Keratinocyte (primary cell): ENCODE measurements around the gene EDNRA. TPM values are rescaled to one million over a fixed set of nuclear protein-coding genes. Genes with fewer than 3 reads are reported as not detected.
A peak's percentile ranks its signal among the peaks of the same experiment; 100 is the strongest.

Experiments
- DNase-seq: peaks from one replicate; pipeline ENCODE4 v3.0.0-alpha.2; 2011; ENCODE audit warnings: low read depth, missing footprints, low spot score
- FAIRE-seq: peaks from 2 replicates; lab custom pipeline; 2011; peaks lifted over from hg19 to GRCh38; lab: Jason Lieb, UNC
- H2AFZ ChIP-seq: 2 replicates; pipeline ENCODE4 v1.6.0; 2012; ENCODE audit warnings: low read length, control low read depth, inconsistent platforms; ENCODE audit not compliant: control insufficient read depth
- H3K27ac ChIP-seq: 2 replicates; pipeline ENCODE4 v1.5.1; 2011; ENCODE audit warnings: low read length; ENCODE audit not compliant: control insufficient read depth, insufficient read depth
- H3K27me3 ChIP-seq: 3 replicates; pipeline ENCODE4 v1.6.0; 2011; ENCODE audit warnings: low read length; ENCODE audit not compliant: control insufficient read depth, insufficient read depth; ENCODE audit errors: extremely low read depth
- H3K36me3 ChIP-seq, 2 experiments: 2 replicates in 1 of 2; 3 replicates in 1 of 2; pipeline ENCODE4 v1.5.1; 2011; ENCODE audit warnings: low read length in 2 of 2, mild to moderate bottlenecking in 1 of 2; ENCODE audit not compliant: control insufficient read depth in 2 of 2, insufficient read depth in 2 of 2; ENCODE audit errors: extremely low read depth in 1 of 2
- H3K4me1 ChIP-seq: 3 replicates; pipeline ENCODE4 v1.5.1; 2011; ENCODE audit warnings: low read length; ENCODE audit not compliant: control insufficient read depth, insufficient read depth; ENCODE audit errors: extremely low read depth
- H3K4me2 ChIP-seq: 3 replicates; pipeline ENCODE4 v1.6.0; 2011; ENCODE audit warnings: low read depth, low read length; ENCODE audit not compliant: control insufficient read depth, insufficient read depth; ENCODE audit errors: extremely low read depth
- H3K4me3 ChIP-seq, 3 experiments: fragments of 200-600 bp in 1 of 3; sonication (generic) in 1 of 3; 2 replicates in 2 of 3; 3 replicates in 1 of 3; pipeline ENCODE4 v1.5.1; 2011 to 2016; ENCODE audit warnings: low read length in 3 of 3, mild to moderate bottlenecking in 3 of 3, control low read depth in 2 of 3, inconsistent platforms in 1 of 3, low read depth in 1 of 3, mixed read lengths in 1 of 3, mixed run types in 1 of 3, moderate library complexity in 1 of 3; ENCODE audit not compliant: control insufficient read depth in 2 of 3, insufficient read depth in 2 of 3; ENCODE audit errors: extremely low read depth in 1 of 3
- H3K79me2 ChIP-seq: 2 replicates; pipeline ENCODE4 v1.6.0; 2012; ENCODE audit warnings: low read length; ENCODE audit not compliant: control insufficient read depth, insufficient read depth
- H3K9ac ChIP-seq: 3 replicates; pipeline ENCODE4 v1.6.0; 2011; ENCODE audit warnings: low read length; ENCODE audit not compliant: control insufficient read depth, insufficient read depth; ENCODE audit errors: extremely low read depth
- H3K9me1 ChIP-seq: 3 replicates; pipeline ENCODE4 v1.6.0; 2011; ENCODE audit warnings: low read length; ENCODE audit not compliant: control insufficient read depth, insufficient read depth; ENCODE audit errors: extremely low read depth
- H3K9me3 ChIP-seq: 2 replicates; pipeline ENCODE4 v1.5.1; 2012; ENCODE audit warnings: low read depth, low read length; ENCODE audit not compliant: control insufficient read depth
- H4K20me1 ChIP-seq: 3 replicates; pipeline ENCODE4 v1.6.0; 2011; ENCODE audit warnings: low read length; ENCODE audit not compliant: control insufficient read depth, insufficient read depth; ENCODE audit errors: extremely low read depth
- CTCF ChIP-seq, 3 experiments: IDR thresholded peaks in 1 of 3; conservative IDR thresholded peaks in 1 of 3; optimal IDR thresholded peaks in 1 of 3; 2 replicates in 2 of 3; 3 replicates in 1 of 3; pipeline versions ENCODE3 to v1.5.1; 2011; ENCODE audit warnings: low read length in 3 of 3, mild to moderate bottlenecking in 3 of 3, moderate library complexity in 2 of 3, control low read depth in 1 of 3, inconsistent platforms in 1 of 3; ENCODE audit not compliant: insufficient read depth in 2 of 3; ENCODE audit errors: extremely low read depth in 1 of 3
- EZH2 ChIP-seq: IDR thresholded peaks from one replicate; pipeline ENCODE4 v1.6.1; 2012; ENCODE audit warnings: inconsistent platforms, mild to moderate bottlenecking, low read length, moderate library complexity
- dilution Hi-C: fragments of 300-500 bp; cut with MboI; formaldehyde crosslinking; loops from one replicate; pipeline ENCODE4 v1.7.0; 2020; ENCODE audit warnings: low sequenced_read_pairs; ENCODE audit not compliant: extremely low pct_ligation_motif_present
- polyA plus RNA-seq, 5 experiments: library from polyadenylated mRNA; depleted of rRNA in 3 of 5; stranded (reverse) in 3 of 5; stranded (forward) in 1 of 5; unstranded in 1 of 5; fragments of >200 nt; gene quantifications; 1 replicate in 1 of 5; 2 replicates in 3 of 5; 3 replicates in 1 of 5; pipeline versions ENCODE4 v1.2.1 to v1.2.3, GENCODE V29; 2011 to 2012; ENCODE audit warnings: missing spikeins in 2 of 5, low read depth in 1 of 5, low replicate concordance in 1 of 5

EDNRA gene
- polyA plus RNA-seq, 1 donor (not counting 4 experiments of a cell fraction or from before 2014, with no cell fraction given) = 7.8 TPM

GRCh38 chr4:147518846-147519767, 38.2 kb downstream of the EDNRA start:
- FAIRE-seq (peak; percentile 80), DNase-seq (no peak)
- dilution Hi-C loops = no loop called here

GRCh38 chr4:147524601-147525000, 43.7 kb downstream of the EDNRA start:
- no peaks in the 10 kb centered on the region for H3K9me1 ChIP-seq
- no peaks in the 10 kb centered on the region for H3K4me1 ChIP-seq
- H3K4me3 ChIP-seq = no peak overlapping the region
- H3K27me3 ChIP-seq = no peaks in the 10 kb centered on the region
- TF ChIP-seq EZH2 (no peak), CTCF (optimal IDR thresholded peaks at IDR 0.05 in 1 of 3, IDR thresholded peaks at IDR 0.05 in 1 of 3, conservative IDR thresholded peaks at IDR 0.05 in 1 of 3; ENCODE audit: extremely low read depth in 1 of 3, insufficient read depth in 2 of 3, low read length in 3 of 3) (no peak)
- dilution Hi-C loops = no loop called here
- no peaks in the 10 kb centered on the region for H4K20me1 ChIP-seq
- H3K79me2 ChIP-seq = no peaks in the 10 kb centered on the region
- H3K9ac ChIP-seq = no peak overlapping the region
- no peak overlapping the region for H3K4me2 ChIP-seq
- no peak for DNase-seq
- no peak for FAIRE-seq
- no peak overlapping the region for H2AFZ ChIP-seq
- H3K9me3 ChIP-seq = no peaks in the 10 kb centered on the region
- H3K27ac ChIP-seq = no peak overlapping the region
- H3K36me3 ChIP-seq = no peaks in the 10 kb centered on the region

More at GRCh38 chr4:147518846-147519767, 38.2 kb downstream of the EDNRA start:
- H4K20me1 ChIP-seq = no peaks in the 10 kb centered on the region
- H3K27ac ChIP-seq = no peak overlapping the region
- H3K4me2 ChIP-seq = no peak overlapping the region
- no peaks in the 10 kb centered on the region for H3K9me1 ChIP-seq
- H3K4me1 ChIP-seq = no peaks in the 10 kb centered on the region
- no peaks in the 10 kb centered on the region for H3K27me3 ChIP-seq
- no peak overlapping the region for H3K9ac ChIP-seq
- no peaks in the 10 kb centered on the region for H3K9me3 ChIP-seq
- no peak overlapping the region for H3K4me3 ChIP-seq
- TF ChIP-seq CTCF (optimal IDR thresholded peaks at IDR 0.05 in 1 of 3, IDR thresholded peaks at IDR 0.05 in 1 of 3, conservative IDR thresholded peaks at IDR 0.05 in 1 of 3; ENCODE audit: extremely low read depth in 1 of 3, insufficient read depth in 2 of 3, low read length in 3 of 3) (peak; percentile 86 to 94 (median 88)), EZH2 (no peak)
- no peaks in the 10 kb centered on the region for H3K36me3 ChIP-seq
- H2AFZ ChIP-seq = no peak overlapping the region
- no peaks in the 10 kb centered on the region for H3K79me2 ChIP-seq
